Ishikawa (cell line): ENCODE data around the gene YBEY.

Experiments used
- EGR1 ChIP-seq: IDR thresholded peaks from 2 replicates; pipeline ENCODE4 v1.6.1; 2012
- RAD21 ChIP-seq: IDR thresholded peaks from 2 replicates; pipeline ENCODE4 v1.6.1; 2012; ENCODE audit warnings: low read depth
- TAF1 ChIP-seq: IDR thresholded peaks from 2 replicates; pipeline ENCODE4 v1.6.1; 2012; ENCODE audit warnings: low read depth, mild to moderate bottlenecking
- TCF12 ChIP-seq: IDR thresholded peaks from 2 replicates; pipeline ENCODE4 v1.6.1; 2012; ENCODE audit warnings: low read depth
- ZBTB7A ChIP-seq: IDR thresholded peaks from 2 replicates; pipeline ENCODE4 v1.6.1; 2012; ENCODE audit warnings: low read depth
- TF ChIP-seq, protein P1 (sequence below): IDR thresholded peaks from 2 replicates; pipeline ENCODE4 v1.6.1; 2012
- TF ChIP-seq, protein P2 (sequence below): IDR thresholded peaks from 2 replicates; pipeline ENCODE4 v1.6.1; 2012

Gene YBEY

DNA sequence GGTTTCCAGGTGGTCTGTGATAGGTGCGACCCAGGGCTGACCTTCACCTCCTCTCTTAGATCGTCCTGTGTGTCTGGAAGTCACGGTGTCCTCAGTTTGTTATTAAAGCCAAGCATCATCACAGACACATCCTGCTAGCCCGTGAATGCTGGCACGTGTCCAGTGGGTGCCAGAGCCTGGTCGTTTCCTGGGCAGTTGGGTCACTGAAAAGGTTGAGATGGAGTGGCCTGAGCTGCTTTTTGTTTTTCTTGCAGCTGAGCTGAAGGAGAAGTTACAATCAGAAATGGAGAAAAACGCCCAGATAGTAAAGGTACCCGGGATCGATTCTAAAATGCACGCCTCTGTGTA, 61.0 kb downstream of the YBEY start:
- no peak for TF ChIP-seq TCF12
- TF ChIP-seq, protein P1, sequence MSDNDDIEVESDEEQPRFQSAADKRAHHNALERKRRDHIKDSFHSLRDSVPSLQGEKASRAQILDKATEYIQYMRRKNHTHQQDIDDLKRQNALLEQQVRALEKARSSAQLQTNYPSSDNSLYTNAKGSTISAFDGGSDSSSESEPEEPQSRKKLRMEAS, result no peak
- no peak for TF ChIP-seq ZBTB7A
- no peak for TF ChIP-seq EGR1
- TF ChIP-seq, protein P2, sequence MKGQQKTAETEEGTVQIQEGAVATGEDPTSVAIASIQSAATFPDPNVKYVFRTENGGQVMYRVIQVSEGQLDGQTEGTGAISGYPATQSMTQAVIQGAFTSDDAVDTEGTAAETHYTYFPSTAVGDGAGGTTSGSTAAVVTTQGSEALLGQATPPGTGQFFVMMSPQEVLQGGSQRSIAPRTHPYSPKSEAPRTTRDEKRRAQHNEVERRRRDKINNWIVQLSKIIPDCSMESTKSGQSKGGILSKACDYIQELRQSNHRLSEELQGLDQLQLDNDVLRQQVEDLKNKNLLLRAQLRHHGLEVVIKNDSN, result no peak
- no peak for TF ChIP-seq RAD21
- TF ChIP-seq TAF1, result no peak
